Right atrium auricular region (tissue), 2 donors: ENCODE measurements around the gene ATP2A3. TPM values are rescaled to one million over a fixed set of nuclear protein-coding genes. Genes with fewer than 3 reads are reported as not detected.
A peak's percentile ranks its signal among the peaks of the same experiment; 100 is the strongest.

Experiments
- DNase-seq: peaks from one replicate; pipeline ENCODE4 v3.0.0-alpha.2; 2019; ENCODE audit warnings: low spot score
- H3K27ac ChIP-seq, 2 donors: fragments of 200-600 bp; sonication (generic); 1 replicate in 1 of 2; 2 replicates in 1 of 2; pipeline ENCODE4 v1.5.1; 2016 to 2019
- H3K27me3 ChIP-seq, 2 donors: fragments of 200-600 bp; sonication (generic); one replicate each; pipeline versions ENCODE4 v1.5.1 to v1.6.0; 2017 to 2019
- H3K36me3 ChIP-seq: fragments of 200-600 bp; sonication (generic); one replicate; pipeline ENCODE4 v1.5.1; 2016
- H3K4me1 ChIP-seq, 2 donors: fragments of 200-600 bp; sonication (generic); one replicate each; pipeline versions ENCODE4 v1.5.1 to v1.6.0; 2017 to 2019
- H3K4me3 ChIP-seq, 2 donors: fragments of 200-600 bp; sonication (generic); 1 replicate in 1 of 2; 2 replicates in 1 of 2; pipeline ENCODE4 v1.5.1; 2017 to 2019; ENCODE audit warnings: mild to moderate bottlenecking in 1 of 2, moderate library complexity in 1 of 2
- H3K9me3 ChIP-seq, 2 donors: fragments of 200-600 bp; sonication (generic); one replicate each; pipeline ENCODE4 v1.5.1; 2019
- total RNA-seq, 2 donors: library from RNA; depleted of rRNA; stranded (reverse); fragments of >200 nt; gene quantifications; one replicate each; pipeline ENCODE4 v1.1.0, GENCODE V29; 2016
- TF ChIP-seq, protein P1 (sequence below), 2 donors: fragments of 200-600 bp; sonication (generic); IDR thresholded peaks; one replicate each; pipeline ENCODE4 v1.5.1; 2019; ENCODE audit warnings: antibody characterized with exemption in 2 of 2

Gene ATP2A3
- total RNA-seq, 2 donors from 2014 or later = 5.5 to 12.2 TPM

DNA sequence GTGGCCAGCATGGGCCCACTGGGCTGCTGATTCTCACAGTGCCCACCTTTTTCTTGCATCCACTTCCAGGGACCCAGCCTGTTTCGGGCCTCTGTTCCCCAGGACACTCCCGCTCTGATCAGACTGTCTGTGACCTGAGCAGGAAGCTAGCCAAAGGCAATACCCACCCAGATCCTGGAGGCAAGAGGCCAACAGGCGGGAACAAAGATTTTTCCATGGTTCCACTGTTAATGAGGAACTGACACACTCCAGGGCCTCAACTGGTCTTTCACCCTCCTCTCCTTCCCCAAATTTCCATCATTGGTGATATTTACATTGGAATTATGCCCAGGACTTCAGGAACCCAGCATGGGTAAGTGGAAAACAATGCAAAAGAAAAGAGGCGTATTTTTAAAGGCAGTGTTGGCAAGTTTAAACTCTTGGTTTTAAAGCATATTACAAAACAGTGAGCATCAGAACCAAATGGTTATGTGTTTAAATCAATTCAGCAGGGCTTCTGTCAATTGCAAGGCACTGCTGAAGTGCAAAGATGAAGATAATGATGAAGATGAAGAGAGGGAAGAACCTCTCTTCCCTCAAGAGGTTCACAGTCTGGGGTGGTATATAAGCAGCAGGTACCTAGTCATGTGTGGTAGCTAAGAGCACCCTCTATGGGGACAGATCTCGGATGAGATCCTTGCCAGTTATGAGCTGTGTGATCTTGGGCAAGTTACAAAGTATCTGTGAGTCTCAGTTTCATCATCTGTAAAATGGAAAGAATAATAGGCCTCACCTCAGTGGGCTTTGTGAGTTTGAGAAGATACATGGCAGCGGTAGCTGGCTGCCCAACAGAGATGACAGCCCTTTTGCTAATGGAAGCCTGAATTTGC, 14.4 kb upstream of the ATP2A3 start:
- TF ChIP-seq, protein P1, sequence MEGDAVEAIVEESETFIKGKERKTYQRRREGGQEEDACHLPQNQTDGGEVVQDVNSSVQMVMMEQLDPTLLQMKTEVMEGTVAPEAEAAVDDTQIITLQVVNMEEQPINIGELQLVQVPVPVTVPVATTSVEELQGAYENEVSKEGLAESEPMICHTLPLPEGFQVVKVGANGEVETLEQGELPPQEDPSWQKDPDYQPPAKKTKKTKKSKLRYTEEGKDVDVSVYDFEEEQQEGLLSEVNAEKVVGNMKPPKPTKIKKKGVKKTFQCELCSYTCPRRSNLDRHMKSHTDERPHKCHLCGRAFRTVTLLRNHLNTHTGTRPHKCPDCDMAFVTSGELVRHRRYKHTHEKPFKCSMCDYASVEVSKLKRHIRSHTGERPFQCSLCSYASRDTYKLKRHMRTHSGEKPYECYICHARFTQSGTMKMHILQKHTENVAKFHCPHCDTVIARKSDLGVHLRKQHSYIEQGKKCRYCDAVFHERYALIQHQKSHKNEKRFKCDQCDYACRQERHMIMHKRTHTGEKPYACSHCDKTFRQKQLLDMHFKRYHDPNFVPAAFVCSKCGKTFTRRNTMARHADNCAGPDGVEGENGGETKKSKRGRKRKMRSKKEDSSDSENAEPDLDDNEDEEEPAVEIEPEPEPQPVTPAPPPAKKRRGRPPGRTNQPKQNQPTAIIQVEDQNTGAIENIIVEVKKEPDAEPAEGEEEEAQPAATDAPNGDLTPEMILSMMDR (IDR thresholded peaks at IDR 0.05) = no peak
- H3K9me3 ChIP-seq = peaks cover 0 to 14% of the 10 kb centered on the region in 2 donors
- H3K27ac ChIP-seq = peak overlapping the region in 1 of 2 donors; percentile 72
- H3K4me3 ChIP-seq = no peak overlapping the region
- H3K27me3 ChIP-seq = no peaks in the 10 kb centered on the region
- DNase-seq = no peak
- no peaks in the 10 kb centered on the region for H3K36me3 ChIP-seq
- peaks cover 0 to 26% of the 10 kb centered on the region in 2 donors for H3K4me1 ChIP-seq

DNA sequence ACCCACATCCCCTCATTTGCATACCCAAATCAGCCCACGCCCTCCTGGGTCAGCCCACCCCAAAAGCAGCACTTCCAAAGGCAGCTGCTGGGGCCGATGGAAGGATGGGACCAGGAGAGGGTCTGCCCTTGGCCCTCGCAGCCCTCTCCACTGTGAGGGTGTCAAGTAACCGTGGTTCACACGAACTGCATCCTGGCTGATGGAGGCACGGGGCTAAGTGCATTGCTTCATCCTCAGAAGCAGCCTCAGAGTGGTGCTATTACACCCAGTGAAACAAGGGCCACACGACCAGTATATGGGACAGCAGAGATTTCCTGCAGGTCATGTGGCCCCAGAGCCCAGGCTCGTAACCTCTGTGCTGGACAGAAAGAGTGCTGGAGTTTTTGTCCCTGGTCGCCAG, 13.2 kb upstream of the ATP2A3 start:
- DNase-seq = no peak
- no peaks in the 10 kb centered on the region for H3K27me3 ChIP-seq
- H3K4me3 ChIP-seq = no peak overlapping the region
- peaks cover 0 to 14% of the 10 kb centered on the region in 2 donors for H3K9me3 ChIP-seq
- H3K36me3 ChIP-seq = no peaks in the 10 kb centered on the region
- H3K4me1 ChIP-seq = peaks cover 0 to 21% of the 10 kb centered on the region in 2 donors
- TF ChIP-seq, protein P1 (IDR thresholded peaks at IDR 0.05) = peak in 1 of 2 donors; percentile 14
- H3K27ac ChIP-seq = peak overlapping the region; percentile 43 to 72

DNA sequence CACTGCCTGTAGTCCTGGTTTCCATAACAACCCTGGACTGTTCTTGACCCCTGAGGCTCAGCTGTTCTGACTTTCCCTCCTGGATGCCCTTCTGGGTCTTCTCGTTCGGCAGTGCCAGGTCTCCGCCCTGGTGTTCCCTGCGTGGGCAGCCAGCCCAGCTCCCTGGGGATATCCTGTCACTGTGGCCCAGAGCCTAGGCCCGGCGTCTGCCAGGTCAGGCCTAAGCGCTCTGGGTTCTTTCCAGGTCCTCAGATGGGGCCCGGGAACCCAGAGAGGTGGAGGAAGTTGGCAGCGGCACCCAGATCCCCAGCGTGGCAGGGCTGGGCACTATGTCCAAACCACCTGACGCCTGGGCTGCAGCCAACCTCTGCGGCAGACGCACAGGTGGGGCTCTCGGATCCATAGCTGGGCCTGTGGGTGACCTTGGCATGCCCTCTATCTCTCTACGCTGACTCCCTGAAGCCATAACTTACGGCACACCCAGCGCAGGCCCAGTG, 12.5 kb upstream of the ATP2A3 start:
- Histone ChIP-seq H3K36me3 (no peaks in the 10 kb centered on the region), H3K27me3 (no peaks in the 10 kb centered on the region), H3K27ac (peak overlapping the region; percentile 43 to 72), H3K9me3 (peaks cover 0 to 14% of the 10 kb centered on the region in 2 donors), H3K4me3 (no peak overlapping the region), H3K4me1 (peaks cover 0 to 21% of the 10 kb centered on the region in 2 donors)
- TF ChIP-seq, protein P1 (IDR thresholded peaks at IDR 0.05) = no peak
- DNase-seq = peak; percentile 72

GRCh38 chr17:3974980-3975379, 10.7 kb upstream of the ATP2A3 start:
- DNase-seq = no peak
- TF ChIP-seq, protein P1 (IDR thresholded peaks at IDR 0.05) = no peak
- Histone ChIP-seq H3K4me1 (peaks cover 0 to 21% of the 10 kb centered on the region in 2 donors), H3K27ac (no peak overlapping the region), H3K4me3 (no peak overlapping the region), H3K36me3 (no peaks in the 10 kb centered on the region), H3K27me3 (no peaks in the 10 kb centered on the region), H3K9me3 (peaks cover 0 to 14% of the 10 kb centered on the region in 2 donors)

GRCh38 chr17:3974138-3974687, 10.0 kb upstream of the ATP2A3 start:
- Histone ChIP-seq H3K36me3 (no peaks in the 10 kb centered on the region), H3K9me3 (peaks cover 0 to 12% of the 10 kb centered on the region in 2 donors), H3K4me3 (no peak overlapping the region), H3K4me1 (peaks cover 0 to 21% of the 10 kb centered on the region in 2 donors), H3K27ac (no peak overlapping the region), H3K27me3 (no peaks in the 10 kb centered on the region)
- DNase-seq = no peak
- TF ChIP-seq, protein P1 (IDR thresholded peaks at IDR 0.05) = no peak
